Tibial nerve (tissue), 3 donors: Measurements from ENCODE around the gene LTBP1.

Source experiments
- POLR2A ChIP-seq, 2 donors: fragments of 450-650 bp; IDR thresholded peaks; one replicate each; pipeline ENCODE4 v1.6.1; 2017; ENCODE audit warnings: antibody characterized with exemption in 2 of 2, mild to moderate bottlenecking in 2 of 2, moderate library complexity in 2 of 2
- TF ChIP-seq, protein P1 (sequence below), 5 experiments: fragments of 200-600 bp in 3 of 5; fragments of 450-650 bp in 2 of 5; sonication (generic) in 3 of 5; IDR thresholded peaks; one replicate each; pipeline ENCODE4 v1.5.1; 2016 to 2019; ENCODE audit warnings: antibody characterized with exemption in 5 of 5, mild to moderate bottlenecking in 3 of 5, moderate library complexity in 2 of 5

DNA sequence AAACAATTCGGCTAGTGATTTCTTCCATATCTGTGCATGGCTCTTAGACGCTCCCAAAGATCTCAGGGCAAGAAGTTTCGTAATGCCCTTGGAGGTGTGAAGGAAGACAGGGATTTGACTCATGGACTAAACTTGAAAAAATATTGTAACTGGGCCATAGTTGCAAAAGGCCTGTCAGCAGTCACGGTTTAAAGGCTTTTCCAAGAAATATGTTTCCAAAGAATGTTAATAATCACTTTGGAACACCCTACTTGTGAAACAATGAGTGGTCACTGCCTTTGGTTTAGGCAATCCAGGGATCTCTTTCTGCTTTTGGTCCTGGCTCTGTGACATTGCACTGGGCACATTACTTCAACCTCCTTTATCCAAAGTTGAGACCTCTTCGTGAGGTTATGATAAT lies 427.2 kb downstream of the LTBP1 start:
- TF ChIP-seq POLR2A (IDR thresholded peaks at IDR 0.05) = no peak
- TF ChIP-seq, protein P1, sequence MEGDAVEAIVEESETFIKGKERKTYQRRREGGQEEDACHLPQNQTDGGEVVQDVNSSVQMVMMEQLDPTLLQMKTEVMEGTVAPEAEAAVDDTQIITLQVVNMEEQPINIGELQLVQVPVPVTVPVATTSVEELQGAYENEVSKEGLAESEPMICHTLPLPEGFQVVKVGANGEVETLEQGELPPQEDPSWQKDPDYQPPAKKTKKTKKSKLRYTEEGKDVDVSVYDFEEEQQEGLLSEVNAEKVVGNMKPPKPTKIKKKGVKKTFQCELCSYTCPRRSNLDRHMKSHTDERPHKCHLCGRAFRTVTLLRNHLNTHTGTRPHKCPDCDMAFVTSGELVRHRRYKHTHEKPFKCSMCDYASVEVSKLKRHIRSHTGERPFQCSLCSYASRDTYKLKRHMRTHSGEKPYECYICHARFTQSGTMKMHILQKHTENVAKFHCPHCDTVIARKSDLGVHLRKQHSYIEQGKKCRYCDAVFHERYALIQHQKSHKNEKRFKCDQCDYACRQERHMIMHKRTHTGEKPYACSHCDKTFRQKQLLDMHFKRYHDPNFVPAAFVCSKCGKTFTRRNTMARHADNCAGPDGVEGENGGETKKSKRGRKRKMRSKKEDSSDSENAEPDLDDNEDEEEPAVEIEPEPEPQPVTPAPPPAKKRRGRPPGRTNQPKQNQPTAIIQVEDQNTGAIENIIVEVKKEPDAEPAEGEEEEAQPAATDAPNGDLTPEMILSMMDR (IDR thresholded peaks at IDR 0.05) = no peak
